Endometrium (tissue), 2 donors: ENCODE measurements around the gene TBCE.
"Not testable (repeated sequence)": the region's sequence is repeated elsewhere in the genome, so short reads cannot be mapped to it uniquely, and the experiment has no call there.

ENCODE experiments used
- FAIRE-seq: peaks from 2 replicates; lab custom pipeline; 2012; peaks lifted over from hg19 to GRCh38; lab: Jason Lieb, UNC
- donor health status: control.
- donor health status: control.

Gene TBCE

GRCh38 chr1:235357485-235358373 lies 9.5 kb upstream of the TBCE start:
- FAIRE-seq = no peak

- no peak for FAIRE-seq
These were observed 8.3 kb upstream of the TBCE start for GRCh38 chr1:235358899-235359298.

- FAIRE-seq = not testable (repeated sequence)
These were observed 3.0 kb upstream of the TBCE start for GRCh38 chr1:235364189-235364588.

GRCh38 chr1:235366286-235366685 lies 941 bp upstream of the TBCE start:
- no peak for FAIRE-seq

GRCh38 chr1:235368428-235368827 lies 1.2 kb downstream of the TBCE start:
- FAIRE-seq = no peak

- FAIRE-seq = no peak
These were observed 2.6 kb downstream of the TBCE start for GRCh38 chr1:235369802-235370201.

GRCh38 chr1:235375919-235376605 lies 8.8 kb downstream of the TBCE start:
- FAIRE-seq = no peak

GRCh38 chr1:235378134-235378735 lies 11.0 kb downstream of the TBCE start:
- FAIRE-seq = not testable (repeated sequence)

- not testable (repeated sequence) for FAIRE-seq
These were observed 14.9 kb downstream of the TBCE start for GRCh38 chr1:235381955-235382739.

GRCh38 chr1:235385633-235386032 lies 18.4 kb downstream of the TBCE start:
- not testable (repeated sequence) for FAIRE-seq

- no peak for FAIRE-seq
These were observed 24.6 kb downstream of the TBCE start for GRCh38 chr1:235391874-235392273.

- FAIRE-seq = no peak
These were observed 30.5 kb downstream of the TBCE start for GRCh38 chr1:235397733-235398132.

GRCh38 chr1:235399661-235400060 lies 32.4 kb downstream of the TBCE start:
- no peak for FAIRE-seq

GRCh38 chr1:235401251-235401650 lies 34.0 kb downstream of the TBCE start:
- FAIRE-seq = no peak

GRCh38 chr1:235402457-235403200 lies 35.4 kb downstream of the TBCE start:
- no peak for FAIRE-seq

- no peak for FAIRE-seq
These were observed 36.4 kb downstream of the TBCE start for GRCh38 chr1:235403593-235403992.

GRCh38 chr1:235404190-235404589 lies 37.0 kb downstream of the TBCE start:
- no peak for FAIRE-seq

GRCh38 chr1:235407419-235407818 lies 40.2 kb downstream of the TBCE start:
- FAIRE-seq = no peak

GRCh38 chr1:235408503-235408960 lies 41.3 kb downstream of the TBCE start:
- FAIRE-seq = no peak

GRCh38 chr1:235409042-235409820 lies 42.0 kb downstream of the TBCE start:
- no peak for FAIRE-seq

- no peak for FAIRE-seq
These were observed 43.2 kb downstream of the TBCE start for GRCh38 chr1:235410467-235410866.
